H9 (cell line): ENCODE results near the gene CCL3. TPM values are rescaled to one million over a fixed set of nuclear protein-coding genes. Genes with fewer than 3 reads are reported as not detected.

Experiments used
- DNase-seq: peaks from one replicate; pipeline ENCODE4 v3.0.0-alpha.2; 2017
- H2AFZ ChIP-seq: one replicate; pipeline ENCODE4 v1.6.1; 2013; ENCODE audit warnings: mild to moderate bottlenecking, low read length, control low read depth, moderate library complexity
- H2AK5ac ChIP-seq: 2 replicates; pipeline ENCODE4 v1.6.1; 2013; ENCODE audit warnings: low read length, control low read depth, mixed read lengths; ENCODE audit not compliant: insufficient read length
- H2BK120ac ChIP-seq: one replicate; pipeline ENCODE4 v1.6.1; 2013; ENCODE audit warnings: low read depth, mild to moderate bottlenecking, low read length, control low read depth, inconsistent platforms; ENCODE audit not compliant: poor library complexity, severe bottlenecking
- H2BK12ac ChIP-seq: 2 replicates; pipeline ENCODE4 v1.6.1; 2013; ENCODE audit warnings: low read length, control low read depth, mixed read lengths, low read depth; ENCODE audit not compliant: insufficient read length
- H2BK15ac ChIP-seq: 2 replicates; pipeline ENCODE4 v1.6.1; 2013; ENCODE audit warnings: low read depth, low read length, control low read depth
- H2BK20ac ChIP-seq: one replicate; pipeline ENCODE4 v1.6.1; 2013; ENCODE audit warnings: low read depth, mild to moderate bottlenecking, low read length, control low read depth, inconsistent platforms; ENCODE audit not compliant: poor library complexity, severe bottlenecking
- H2BK5ac ChIP-seq: 2 replicates; pipeline ENCODE4 v1.6.1; 2013; ENCODE audit warnings: low read length, control low read depth, mixed read lengths; ENCODE audit not compliant: insufficient read length
- H3K14ac ChIP-seq: 2 replicates; pipeline ENCODE4 v1.6.1; 2013; ENCODE audit warnings: low read length, control low read depth; ENCODE audit not compliant: insufficient read depth
- H3K18ac ChIP-seq: 2 replicates; pipeline ENCODE4 v1.6.1; 2013; ENCODE audit warnings: low read depth, mild to moderate bottlenecking, mixed read lengths, low read length, control low read depth; ENCODE audit not compliant: insufficient read length
- H3K23ac ChIP-seq: 2 replicates; pipeline ENCODE4 v1.6.1; 2013; ENCODE audit warnings: low read length, control low read depth, mixed read lengths, low read depth; ENCODE audit not compliant: insufficient read length
- H3K23me2 ChIP-seq: 2 replicates; pipeline ENCODE4 v1.6.1; 2013; ENCODE audit warnings: low read depth, mild to moderate bottlenecking, mixed read lengths, low read length, control low read depth; ENCODE audit not compliant: insufficient read length, poor library complexity, severe bottlenecking
- H3K27ac ChIP-seq: 2 replicates; pipeline ENCODE4 v1.5.1; 2013; ENCODE audit warnings: low read length, control low read depth, mixed read lengths, low read depth; ENCODE audit not compliant: insufficient read length
- H3K27me3 ChIP-seq: 2 replicates; pipeline ENCODE4 v1.6.1; 2013; ENCODE audit warnings: low read length, control low read depth, inconsistent platforms; ENCODE audit not compliant: insufficient read depth
- H3K4ac ChIP-seq: 2 replicates; pipeline ENCODE4 v1.6.1; 2013; ENCODE audit warnings: low read depth, mild to moderate bottlenecking, control low read depth, inconsistent platforms, low read length, moderate library complexity
- H3K4me1 ChIP-seq: 2 replicates; pipeline ENCODE4 v1.6.1; 2013; ENCODE audit warnings: low read length, control low read depth, inconsistent platforms; ENCODE audit not compliant: insufficient read depth
- H3K4me2 ChIP-seq: 2 replicates; pipeline ENCODE4 v1.6.1; 2013; ENCODE audit warnings: low read length, control low read depth, mixed read lengths; ENCODE audit not compliant: insufficient read length, insufficient read depth
- H3K56ac ChIP-seq: 2 replicates; pipeline ENCODE4 v1.6.1; 2013; ENCODE audit warnings: low read depth, mild to moderate bottlenecking, mixed read lengths, low read length, control low read depth; ENCODE audit not compliant: insufficient read length
- H3K79me1 ChIP-seq: 2 replicates; pipeline ENCODE4 v1.6.1; 2013; ENCODE audit warnings: low read depth, mild to moderate bottlenecking, moderate library complexity, low read length, control low read depth, inconsistent platforms; ENCODE audit not compliant: insufficient read depth, poor library complexity, severe bottlenecking
- H3K79me2 ChIP-seq: 2 replicates; pipeline ENCODE4 v1.6.1; 2013; ENCODE audit warnings: low read length, control low read depth, inconsistent platforms; ENCODE audit not compliant: insufficient read depth
- H3K9ac ChIP-seq: 2 replicates; pipeline ENCODE4 v1.6.1; 2013; ENCODE audit warnings: low read length, control low read depth, mixed read lengths; ENCODE audit not compliant: insufficient read length; ENCODE audit errors: extremely low read depth
- H3K9me3 ChIP-seq: one replicate; pipeline ENCODE4 v1.6.1; 2013; ENCODE audit warnings: low read depth, low read length, inconsistent platforms; ENCODE audit not compliant: control insufficient read depth
- H3T11ph ChIP-seq: one replicate; pipeline ENCODE4 v1.6.1; 2013; ENCODE audit warnings: mild to moderate bottlenecking, low read length, control low read depth, inconsistent platforms
- H4K20me1 ChIP-seq: one replicate; pipeline ENCODE4 v1.6.1; 2013; ENCODE audit not compliant: control insufficient read depth, insufficient read length, insufficient read depth
- H4K5ac ChIP-seq: 2 replicates; pipeline ENCODE4 v1.6.1; 2013; ENCODE audit warnings: low read depth, mild to moderate bottlenecking, mixed read lengths, low read length, control low read depth; ENCODE audit not compliant: insufficient read length
- H4K8ac ChIP-seq: replicated peaks from 2 replicates; pipeline ENCODE4 v1.6.1; 2013; ENCODE audit warnings: low read length, control low read depth, mixed read lengths, low read depth; ENCODE audit not compliant: insufficient read length
- H4K91ac ChIP-seq: 2 replicates; pipeline ENCODE4 v1.6.1; 2013; ENCODE audit warnings: low read depth, mild to moderate bottlenecking, moderate library complexity, mixed read lengths, low read length, control low read depth; ENCODE audit not compliant: insufficient read length
- H3K27ac Mint-ChIP-seq, 3 experiments: 2 replicates in 2 of 3; 3 replicates in 1 of 3; pipeline ENCODE4 v1.8.0; 2020 to 2021; ENCODE audit warnings: mixed read lengths in 3 of 3, mild to moderate bottlenecking in 1 of 3, moderate library complexity in 1 of 3
- H3K27me3 Mint-ChIP-seq: 2 replicates; pipeline ENCODE4 v1.8.0; 2021; ENCODE audit warnings: low read depth, mild to moderate bottlenecking, moderate library complexity, mixed read lengths
- H3K36me3 Mint-ChIP-seq, 3 experiments: 2 replicates in 2 of 3; 3 replicates in 1 of 3; pipeline ENCODE4 v1.8.0; 2020 to 2021; ENCODE audit warnings: low read depth in 3 of 3, mixed read lengths in 3 of 3; ENCODE audit not compliant: insufficient read depth in 1 of 3
- H3K4me1 Mint-ChIP-seq, 2 experiments: 2 replicates each; pipeline ENCODE4 v1.8.0; 2020; ENCODE audit warnings: mixed read lengths in 2 of 2
- H3K4me3 Mint-ChIP-seq, 2 experiments: 2 replicates in 1 of 2; 3 replicates in 1 of 2; pipeline ENCODE4 v1.8.0; 2020 to 2021; ENCODE audit warnings: mild to moderate bottlenecking in 2 of 2, mixed read lengths in 2 of 2, moderate library complexity in 1 of 2
- H3K9me3 Mint-ChIP-seq, 2 experiments: 2 replicates in 1 of 2; 3 replicates in 1 of 2; pipeline ENCODE4 v1.8.0; 2020; ENCODE audit warnings: mild to moderate bottlenecking in 2 of 2, mixed read lengths in 2 of 2, moderate library complexity in 1 of 2
- WGBS: extraction: QIAGEN DNeasy Blood & Tissue Kit; methylation state at CpG from one replicate; pipeline ENCODE4 v1.1.7; 2013; ENCODE audit warnings: missing lambda C conversion rate, low lambda C conversion rate, mixed read lengths; ENCODE audit not compliant: insufficient read length; ENCODE audit errors: extremely low coverage; 5-methylcytosine and 5-hydroxymethylcytosine counted together
- total RNA-seq: library from RNA; stranded (reverse); gene quantifications from 2 replicates; pipeline ENCODE4 v1.2.1, GENCODE V29; 2021
- TF ChIP-seq, protein P1 (sequence below): fragments of 200-600 bp; sonication (generic); conservative IDR thresholded peaks from 3 replicates; pipeline ENCODE4 v1.8.0; 2021; ENCODE audit warnings: antibody characterized with exemption, mild to moderate bottlenecking

CCL3 gene
- total RNA-seq, 1 experiment from 2014 or later: not detected

DNA sequence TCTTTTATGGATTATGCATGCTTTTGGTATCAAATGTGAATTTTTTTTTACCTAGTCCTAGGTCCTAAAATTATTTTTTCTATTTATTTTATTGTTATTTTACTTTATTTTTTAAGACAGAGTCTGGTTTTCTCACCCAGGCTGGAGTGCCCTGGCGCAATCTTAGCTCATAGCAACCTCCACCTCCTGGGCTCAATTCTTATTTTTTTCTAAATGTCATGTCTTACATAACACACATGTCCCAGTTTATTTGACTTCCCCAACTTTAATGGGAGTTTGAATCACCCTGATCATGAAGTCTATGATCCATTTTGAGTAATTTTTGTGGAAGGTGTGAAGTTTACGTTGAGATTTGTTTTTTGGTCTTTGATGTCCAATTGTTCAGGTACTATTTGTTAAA is 29.1 kb downstream of the CCL3 start:
- H2AK5ac ChIP-seq: no peak overlapping the region
- no peak overlapping the region for H2BK12ac ChIP-seq
- H3K27me3 ChIP-seq: no peaks in the 10 kb centered on the region
- no peaks in the 10 kb centered on the region for H3K4me1 Mint-ChIP-seq
- H3K4me2 ChIP-seq: no peak overlapping the region
- H4K91ac ChIP-seq: no peak overlapping the region
- no peaks in the 10 kb centered on the region for H4K20me1 ChIP-seq
- no peaks in the 10 kb centered on the region for H3K4me1 ChIP-seq
- no peak overlapping the region for H4K8ac ChIP-seq
- no peak overlapping the region for H2BK15ac ChIP-seq
- no peak overlapping the region for H2BK5ac ChIP-seq
- TF ChIP-seq, protein P1, sequence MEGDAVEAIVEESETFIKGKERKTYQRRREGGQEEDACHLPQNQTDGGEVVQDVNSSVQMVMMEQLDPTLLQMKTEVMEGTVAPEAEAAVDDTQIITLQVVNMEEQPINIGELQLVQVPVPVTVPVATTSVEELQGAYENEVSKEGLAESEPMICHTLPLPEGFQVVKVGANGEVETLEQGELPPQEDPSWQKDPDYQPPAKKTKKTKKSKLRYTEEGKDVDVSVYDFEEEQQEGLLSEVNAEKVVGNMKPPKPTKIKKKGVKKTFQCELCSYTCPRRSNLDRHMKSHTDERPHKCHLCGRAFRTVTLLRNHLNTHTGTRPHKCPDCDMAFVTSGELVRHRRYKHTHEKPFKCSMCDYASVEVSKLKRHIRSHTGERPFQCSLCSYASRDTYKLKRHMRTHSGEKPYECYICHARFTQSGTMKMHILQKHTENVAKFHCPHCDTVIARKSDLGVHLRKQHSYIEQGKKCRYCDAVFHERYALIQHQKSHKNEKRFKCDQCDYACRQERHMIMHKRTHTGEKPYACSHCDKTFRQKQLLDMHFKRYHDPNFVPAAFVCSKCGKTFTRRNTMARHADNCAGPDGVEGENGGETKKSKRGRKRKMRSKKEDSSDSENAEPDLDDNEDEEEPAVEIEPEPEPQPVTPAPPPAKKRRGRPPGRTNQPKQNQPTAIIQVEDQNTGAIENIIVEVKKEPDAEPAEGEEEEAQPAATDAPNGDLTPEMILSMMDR: no peak
- H2BK120ac ChIP-seq: no peak overlapping the region
- no peak overlapping the region for H2BK20ac ChIP-seq
- no peak overlapping the region for H3K9ac ChIP-seq
- no peaks in the 10 kb centered on the region for H3K79me1 ChIP-seq
- H3K23ac ChIP-seq: no peak overlapping the region
- WGBS: no CpG with 5 or more reads among the region's 2 CpGs
- H3K9me3 ChIP-seq: no peaks in the 10 kb centered on the region
- no peak overlapping the region for H3K18ac ChIP-seq
- no peak overlapping the region for H3K27ac Mint-ChIP-seq
- no peaks in the 10 kb centered on the region for H3K23me2 ChIP-seq
- no peak overlapping the region for H3K56ac ChIP-seq
- H4K5ac ChIP-seq: no peak overlapping the region
- H3K4me3 Mint-ChIP-seq: no peak overlapping the region
- H3K79me2 ChIP-seq: no peaks in the 10 kb centered on the region
- no peak overlapping the region for H3T11ph ChIP-seq
- no peak overlapping the region for H3K4ac ChIP-seq
- H3K9me3 Mint-ChIP-seq: no peaks in the 10 kb centered on the region; a peak in 1 of 5 replicates
- no peak for DNase-seq
- peaks cover 2% of the 10 kb centered on the region for H3K27me3 Mint-ChIP-seq
- H3K27ac ChIP-seq: no peak overlapping the region
- H3K14ac ChIP-seq: no peak overlapping the region
- H3K36me3 Mint-ChIP-seq: 0 out of 7 replicates have a peak, but pooled peaks cover 0 to 2% (median 0%) of the 10 kb centered on the region in 3 experiments
- no peak overlapping the region for H2AFZ ChIP-seq
